ENCODE results near the gene WDSUB1. TPM values are rescaled to one million over a fixed set of nuclear protein-coding genes. Genes with fewer than 3 reads are reported as not detected.

WDSUB1 gene
- total RNA-seq, 3 donors from 2014 or later = 7.5 to 12.5 (median 9.1) TPM

GRCh38 chr2:159265171-159265576 is 21.3 kb downstream of the WDSUB1 start:
- Histone ChIP-seq H3K4me3 (no peak overlapping the region), H3K36me3 (ENCODE audit: low read depth) (no peaks in the 10 kb centered on the region), H3K9me3 (no peaks in the 10 kb centered on the region), H3K4me1 (ENCODE audit: low read depth) (no peaks in the 10 kb centered on the region)
- peak; percentile 25 for ATAC-seq
- no peak for TF ChIP-seq CTCF (IDR thresholded peaks at IDR 0.05)
- no peak for DNase-seq
- intact Hi-C loops (cut with DNase I, micrococcal nuclease) = no loop called here

DNA sequence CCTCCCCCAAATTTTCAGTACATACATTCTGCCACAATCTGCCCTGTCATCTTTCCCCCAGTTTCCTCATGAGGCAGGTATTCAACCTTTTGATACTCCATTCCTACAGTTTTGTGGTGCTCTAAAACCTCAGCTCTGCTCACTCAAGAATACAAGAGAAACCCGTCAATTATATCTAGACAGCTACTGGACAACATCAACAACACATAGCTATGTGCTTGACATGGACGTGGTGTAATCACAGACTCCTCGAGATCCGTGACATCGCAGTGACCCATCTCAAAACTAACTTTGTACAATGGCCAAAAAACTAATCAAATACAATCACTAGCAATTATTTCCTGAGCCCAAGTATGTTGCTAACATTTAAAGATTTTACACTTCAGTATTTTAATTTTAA is 23.6 kb downstream of the WDSUB1 start:
- ATAC-seq (no peak), DNase-seq (no peak)
- intact Hi-C loops (cut with DNase I, micrococcal nuclease) = no loop called here
- no peak for TF ChIP-seq CTCF (IDR thresholded peaks at IDR 0.05)
- H3K36me3 ChIP-seq (ENCODE audit: low read depth) = no peaks in the 10 kb centered on the region
- H3K9me3 ChIP-seq = no peaks in the 10 kb centered on the region
- no peak overlapping the region for H3K4me3 ChIP-seq
- H3K4me1 ChIP-seq (ENCODE audit: low read depth) = no peaks in the 10 kb centered on the region

DNA sequence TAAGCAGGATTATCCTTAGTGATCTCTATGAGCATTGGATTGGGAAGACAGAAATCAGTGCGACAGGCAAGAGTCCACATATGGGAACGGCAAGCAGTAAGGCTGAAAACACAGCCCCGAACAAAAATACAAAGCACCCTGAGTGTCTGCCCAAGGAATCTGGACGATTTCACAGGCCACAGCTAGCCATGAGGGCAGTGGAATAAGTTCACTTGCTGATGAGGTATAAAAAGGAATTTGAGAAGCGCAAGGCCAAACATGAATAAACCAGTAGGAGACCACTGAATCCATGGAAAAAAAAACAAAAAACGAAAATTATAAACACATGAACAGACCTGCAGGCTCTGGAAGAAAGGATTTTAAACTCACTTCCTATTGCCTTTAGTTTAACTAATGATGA is 24.3 kb downstream of the WDSUB1 start:
- Histone ChIP-seq H3K4me1 (ENCODE audit: low read depth) (no peaks in the 10 kb centered on the region), H3K4me3 (no peak overlapping the region), H3K36me3 (ENCODE audit: low read depth) (no peaks in the 10 kb centered on the region), H3K9me3 (no peaks in the 10 kb centered on the region)
- intact Hi-C loops (cut with DNase I, micrococcal nuclease) = no loop called here
- TF ChIP-seq CTCF (IDR thresholded peaks at IDR 0.05) = no peak
- ATAC-seq = no peak
- DNase-seq = no peak

DNA sequence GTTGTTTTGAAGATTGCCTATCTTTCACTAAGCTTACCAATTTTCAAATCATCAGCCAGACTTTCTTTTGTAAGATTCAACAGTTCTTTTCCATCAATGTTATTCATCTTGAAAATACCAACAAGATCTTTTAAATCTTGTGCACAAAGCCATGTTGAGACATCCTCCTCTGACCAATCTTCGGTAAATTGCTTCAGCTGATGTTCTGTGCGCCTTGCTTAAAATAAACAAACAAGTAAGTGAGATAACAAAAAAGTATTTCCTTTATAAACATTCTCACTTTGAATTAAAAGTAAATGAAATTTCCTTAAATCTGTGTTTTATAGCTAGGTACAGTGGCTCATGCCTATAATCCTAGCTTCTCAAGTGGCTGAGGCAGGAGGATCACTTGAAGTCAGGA is 30.3 kb downstream of the WDSUB1 start:
- intact Hi-C loops (cut with DNase I, micrococcal nuclease) = no loop called here
- Histone ChIP-seq H3K9me3 (no peaks in the 10 kb centered on the region), H3K4me3 (no peak overlapping the region), H3K36me3 (ENCODE audit: low read depth) (no peaks in the 10 kb centered on the region), H3K4me1 (ENCODE audit: low read depth) (no peaks in the 10 kb centered on the region)
- ATAC-seq (no peak), DNase-seq (no peak)
- TF ChIP-seq CTCF (IDR thresholded peaks at IDR 0.05) = no peak

DNA sequence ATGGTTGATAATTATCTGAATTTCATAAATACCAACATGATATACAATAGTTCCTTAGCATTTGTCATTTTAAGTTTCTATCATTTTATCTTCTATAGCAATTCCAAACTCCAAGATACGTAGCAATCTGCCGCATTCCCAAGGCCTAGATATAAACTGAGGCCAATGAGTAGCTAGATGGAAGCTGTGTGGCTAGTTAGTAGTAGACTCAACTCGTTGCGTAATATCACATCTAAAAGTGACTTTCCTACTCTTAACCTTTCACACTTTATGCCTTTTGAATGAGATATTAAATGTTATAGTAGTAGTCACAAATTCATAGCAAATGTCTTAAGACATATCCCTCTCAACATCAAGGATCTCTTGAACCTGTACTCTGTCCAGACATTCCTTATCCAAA is 33.6 kb downstream of the WDSUB1 start:
- no peak for ATAC-seq
- H3K36me3 ChIP-seq (ENCODE audit: low read depth) = no peaks in the 10 kb centered on the region
- no peak overlapping the region for H3K4me3 ChIP-seq
- no peaks in the 10 kb centered on the region for H3K4me1 ChIP-seq (ENCODE audit: low read depth)
- no peaks in the 10 kb centered on the region for H3K9me3 ChIP-seq
- DNase-seq = no peak
- no peak for TF ChIP-seq CTCF (IDR thresholded peaks at IDR 0.05)
- intact Hi-C loops (cut with DNase I, micrococcal nuclease) = no loop called here
